ENCODE data around the gene CAMTA1.

CAMTA1 gene

DNA sequence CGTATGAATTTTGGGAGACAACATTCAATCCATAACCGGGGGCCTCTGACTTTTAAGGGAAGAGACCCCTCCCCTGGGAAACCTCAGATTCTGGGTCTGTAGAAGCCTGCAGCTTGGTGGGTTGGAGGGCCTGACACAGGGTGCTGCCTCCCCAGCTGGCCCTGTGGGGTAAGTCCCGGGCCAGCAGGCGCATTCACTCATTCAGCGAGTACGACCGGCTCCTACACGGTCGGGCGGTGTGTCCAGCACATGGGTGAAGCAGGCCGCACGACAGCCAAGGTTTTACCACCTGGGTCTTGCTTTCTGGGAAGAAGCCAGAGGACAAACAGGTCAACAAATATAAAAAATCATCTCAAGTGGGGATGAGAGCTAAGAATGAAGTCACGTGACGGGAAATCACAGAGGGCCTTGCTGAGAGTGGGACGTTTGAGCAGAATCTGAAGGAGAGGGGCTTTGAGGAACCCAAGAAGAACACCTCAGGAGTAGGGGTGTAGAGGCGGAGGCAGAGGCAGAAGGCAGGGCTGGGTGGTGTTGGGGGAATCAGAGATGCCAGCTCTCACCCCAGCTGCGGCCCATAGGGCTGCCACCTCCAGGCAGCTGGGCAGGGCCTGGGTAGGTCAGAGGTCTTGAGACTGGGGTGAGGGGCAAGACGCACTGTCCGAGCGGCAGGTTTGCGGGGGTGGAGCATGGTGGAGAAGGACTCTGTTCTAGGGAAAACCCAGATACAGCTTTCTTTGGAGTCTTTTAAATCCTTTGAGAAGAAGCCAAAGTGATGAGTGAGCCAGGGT, 652.5 kb downstream of the CAMTA1 start:
- DNase-seq (ENCODE audit: low read depth in 2 of 3, low spot score in 2 of 3), result no peak

DNA sequence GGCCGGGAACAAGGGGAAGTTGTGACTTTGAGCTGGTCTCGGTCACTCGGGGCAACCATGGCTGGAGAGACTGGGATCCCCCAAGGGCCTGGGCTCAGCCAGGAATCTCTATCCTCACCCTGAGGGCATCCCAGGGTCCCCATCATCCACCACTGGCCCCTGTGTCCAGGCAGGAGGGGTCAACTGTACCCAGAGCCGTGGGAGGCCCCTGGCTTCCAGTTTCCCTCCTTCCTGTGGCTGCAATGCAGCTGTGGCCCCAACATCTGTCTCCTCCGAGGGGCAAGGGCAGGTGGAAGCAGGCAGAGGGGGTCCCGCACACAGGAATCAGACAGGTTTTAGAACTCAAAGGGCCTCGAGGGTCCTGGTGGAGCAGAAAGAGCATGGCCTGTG, 653.1 kb downstream of the CAMTA1 start:
- DNase-seq (ENCODE audit: low read depth in 2 of 3, low spot score in 2 of 3), result no peak

DNA sequence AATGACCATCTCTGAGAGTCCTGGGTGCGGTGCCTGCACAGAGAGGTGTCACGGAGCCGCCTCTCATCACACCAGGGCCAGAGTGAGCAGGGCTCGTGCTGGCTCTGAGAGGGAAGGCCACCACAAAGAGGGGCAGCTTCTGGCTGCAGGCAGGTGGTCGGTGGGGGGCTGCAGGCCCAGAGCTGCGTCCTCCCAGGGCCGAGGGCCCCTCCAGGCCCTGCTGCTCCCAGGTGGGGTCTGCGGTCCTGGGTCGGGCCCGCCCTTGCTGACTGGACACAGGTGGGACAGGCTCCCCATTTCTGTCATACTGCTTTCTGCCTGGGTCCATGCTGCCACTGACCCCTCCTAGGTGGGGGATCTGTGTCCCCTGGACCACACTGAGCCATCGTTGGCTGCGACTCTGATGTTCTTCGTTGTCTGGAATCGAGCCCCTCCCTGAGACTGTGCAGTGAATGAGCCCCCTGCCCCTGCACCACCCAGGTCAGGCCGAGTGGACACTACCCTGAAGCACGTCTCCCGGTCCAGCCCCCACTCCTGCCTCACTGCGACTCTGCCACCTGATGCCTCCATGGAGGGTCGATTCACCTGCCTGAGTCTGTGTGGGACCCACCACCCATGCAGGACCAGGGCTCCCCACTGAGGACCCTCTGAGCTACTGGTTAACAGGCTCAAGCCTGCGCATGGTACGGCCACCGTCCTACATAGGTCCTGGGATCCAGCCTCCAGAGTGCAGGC, 653.8 kb downstream of the CAMTA1 start:
- DNase-seq (ENCODE audit: low read depth in 2 of 3, low spot score in 2 of 3), result no peak

DNA sequence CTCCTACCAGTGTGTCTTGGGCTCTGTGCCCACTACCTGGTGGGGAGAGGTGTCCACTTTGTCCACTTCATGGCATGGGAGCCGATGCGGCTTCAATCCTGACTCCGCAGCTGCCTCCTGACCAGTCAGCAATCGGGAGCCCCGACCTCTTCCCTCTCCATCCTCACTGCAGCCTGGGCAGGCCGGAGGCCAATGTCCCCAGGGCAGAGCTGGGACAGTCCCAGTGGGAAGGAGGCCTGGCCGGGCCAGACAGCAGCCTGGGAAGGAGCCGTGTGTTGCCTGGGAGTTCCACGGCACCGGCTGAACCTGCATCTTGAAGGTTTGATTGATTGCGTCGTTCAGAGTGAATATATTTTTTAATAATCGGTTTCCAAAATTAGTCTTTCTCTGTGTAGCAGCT, 654.9 kb downstream of the CAMTA1 start:
- no peak for DNase-seq (ENCODE audit: low read depth in 2 of 3, low spot score in 2 of 3)

DNA sequence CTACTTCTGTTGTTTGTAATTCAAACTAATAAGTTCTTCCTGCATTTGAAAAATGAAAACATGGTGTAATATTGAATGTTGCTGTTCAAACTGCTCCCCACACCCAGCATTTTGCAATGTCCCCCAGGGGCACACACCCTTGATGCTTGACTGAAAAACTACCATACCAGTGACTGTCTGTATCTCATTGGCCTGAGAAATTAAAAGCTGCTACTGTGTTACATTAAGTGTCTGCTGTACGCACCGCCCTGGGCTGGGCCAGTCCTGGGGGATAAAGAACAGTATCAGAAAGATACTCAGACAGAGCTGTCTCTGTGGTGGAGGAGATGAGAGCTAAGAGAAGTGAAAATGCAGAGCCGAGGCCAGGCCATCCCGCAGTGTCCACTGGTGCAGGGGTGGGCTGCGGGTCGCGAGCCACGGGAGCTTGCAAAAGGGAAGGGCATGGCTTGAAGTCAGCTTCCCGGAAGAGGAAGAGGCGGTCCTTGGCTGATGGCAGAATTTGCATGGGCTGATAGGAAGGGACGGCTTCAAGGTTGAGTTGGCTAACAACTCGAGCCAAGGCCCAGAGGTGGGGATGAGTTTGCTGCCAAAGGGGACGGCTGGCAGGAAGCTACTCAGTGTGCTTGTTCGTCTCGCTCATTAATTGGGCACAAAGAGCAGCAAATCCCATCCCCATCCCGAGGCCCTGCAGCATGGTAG, 656.0 kb downstream of the CAMTA1 start:
- DNase-seq (ENCODE audit: low read depth in 2 of 3, low spot score in 2 of 3), result no peak

DNA sequence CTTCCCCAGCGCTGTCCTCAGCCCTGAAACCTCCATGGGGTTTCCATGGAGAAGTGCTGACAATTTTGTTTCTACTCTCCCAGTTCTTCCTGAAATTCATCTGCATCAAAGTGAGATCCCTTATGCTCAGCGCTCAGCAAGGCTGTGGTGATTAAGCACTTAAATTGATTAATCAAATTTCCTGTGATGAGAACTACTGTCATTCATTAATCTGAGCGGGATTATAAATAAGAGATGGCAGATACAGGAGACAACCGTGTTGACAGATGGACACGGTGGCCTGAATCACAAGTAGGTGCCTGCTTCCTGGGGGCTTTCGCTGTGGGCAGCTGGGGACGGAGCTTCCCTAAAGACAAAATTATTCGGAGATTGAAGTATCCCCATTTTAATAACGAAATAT, 656.8 kb downstream of the CAMTA1 start:
- no peak for DNase-seq (ENCODE audit: low read depth in 2 of 3, low spot score in 2 of 3)

DNA sequence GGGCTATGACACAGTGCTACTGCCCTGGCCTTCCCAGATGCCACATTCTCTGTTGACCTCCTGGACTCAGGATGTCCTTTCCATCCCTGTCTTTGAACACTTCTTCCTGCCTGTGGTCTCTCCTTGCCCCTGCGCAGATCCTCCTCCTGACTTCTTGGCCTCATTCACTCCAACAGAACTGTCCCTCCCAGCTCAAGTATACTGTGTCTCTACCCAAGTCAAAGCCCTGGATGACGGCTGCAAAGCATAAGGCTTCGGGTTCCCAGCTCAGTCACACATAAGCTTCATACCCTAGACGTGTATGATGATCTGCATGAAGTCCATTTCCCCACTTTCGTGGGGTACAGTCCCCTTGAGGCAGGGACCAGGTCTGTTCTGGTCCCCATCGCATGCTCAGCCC, 657.7 kb downstream of the CAMTA1 start:
- DNase-seq (ENCODE audit: low read depth in 2 of 3, low spot score in 2 of 3), result no peak

DNA sequence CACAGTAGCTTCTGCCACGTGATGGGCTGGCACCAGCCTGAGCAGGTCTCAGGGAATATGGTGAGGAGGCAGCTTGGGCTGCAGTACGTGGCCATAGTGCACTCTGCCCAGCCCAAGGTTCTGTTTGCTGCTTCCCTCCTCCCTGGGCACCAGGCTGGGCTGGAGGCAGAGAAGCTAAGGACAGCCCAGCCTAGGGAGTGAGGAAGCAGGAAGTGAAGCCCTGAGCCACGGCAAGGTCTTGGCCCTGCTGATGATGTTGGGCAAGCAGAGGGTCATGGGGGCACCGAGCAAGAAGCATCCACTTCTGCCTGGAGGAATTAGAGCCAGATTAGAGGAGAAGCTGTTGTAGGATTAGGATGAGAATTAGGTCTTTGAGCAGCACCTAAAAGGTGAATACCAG, 659.1 kb downstream of the CAMTA1 start:
- no peak for DNase-seq (ENCODE audit: low read depth in 2 of 3, low spot score in 2 of 3)

DNA sequence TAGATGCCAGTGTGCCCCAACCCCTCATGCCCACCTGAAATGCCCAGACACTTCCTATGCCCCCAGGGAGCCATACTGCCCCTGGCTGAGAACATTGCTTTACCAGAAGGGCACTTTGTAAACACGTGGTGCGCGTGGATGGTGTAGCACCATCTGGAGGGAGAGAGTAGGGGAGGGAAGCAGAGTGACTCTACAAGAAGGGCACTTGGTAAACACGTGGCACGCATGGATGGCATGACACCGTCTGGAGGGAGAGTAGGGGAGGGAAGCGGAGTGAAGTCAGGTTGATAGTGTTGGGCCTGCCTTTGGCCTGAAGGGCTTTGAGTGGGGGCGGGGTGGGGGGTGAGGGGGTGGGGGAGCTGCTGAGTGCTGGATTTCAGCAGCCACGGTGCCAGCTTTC, 661.8 kb downstream of the CAMTA1 start:
- DNase-seq (ENCODE audit: low read depth in 2 of 3, low spot score in 2 of 3), result no peak

DNA sequence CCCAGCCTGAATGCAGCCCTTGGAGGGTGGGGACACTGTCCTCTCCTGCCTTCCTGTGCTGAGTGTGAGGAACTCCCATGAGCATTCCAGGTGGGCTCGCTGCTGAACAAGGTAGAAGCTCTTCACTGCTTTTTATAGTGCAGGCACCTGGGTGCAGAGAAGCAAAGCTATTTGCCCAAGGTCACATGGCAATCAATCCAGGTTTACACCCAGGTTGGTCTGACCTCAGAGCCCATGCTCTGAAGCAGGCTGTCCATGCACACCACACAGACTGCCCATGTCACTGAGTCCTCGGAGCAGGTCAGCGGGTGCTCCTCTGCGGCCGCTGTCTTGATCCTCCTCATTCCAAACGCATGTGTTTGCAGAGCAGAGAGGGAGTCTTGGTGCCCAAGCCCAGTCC, 662.5 kb downstream of the CAMTA1 start:
- DNase-seq (ENCODE audit: low read depth in 2 of 3, low spot score in 2 of 3), result no peak

DNA sequence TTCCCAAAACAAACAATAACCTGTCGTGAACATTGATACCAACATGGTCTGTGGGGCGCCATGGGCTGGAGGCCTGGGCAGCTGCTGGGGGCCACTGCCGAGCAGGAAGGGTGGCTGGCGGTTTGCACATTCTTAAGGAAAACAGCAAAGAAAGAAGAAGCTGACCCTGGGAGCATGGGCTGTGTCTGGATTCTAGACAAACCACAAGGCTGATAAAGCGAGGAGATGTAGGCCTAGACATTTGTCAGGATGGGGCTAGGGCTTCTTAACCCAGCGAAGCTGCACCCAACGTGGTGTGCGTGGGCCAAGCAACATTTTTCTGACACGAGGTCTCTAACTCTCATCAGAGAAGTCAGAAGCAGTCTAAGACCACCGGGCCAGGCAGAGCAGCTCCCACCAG, 663.7 kb downstream of the CAMTA1 start:
- DNase-seq (ENCODE audit: low read depth in 2 of 3, low spot score in 2 of 3), result no peak

DNA sequence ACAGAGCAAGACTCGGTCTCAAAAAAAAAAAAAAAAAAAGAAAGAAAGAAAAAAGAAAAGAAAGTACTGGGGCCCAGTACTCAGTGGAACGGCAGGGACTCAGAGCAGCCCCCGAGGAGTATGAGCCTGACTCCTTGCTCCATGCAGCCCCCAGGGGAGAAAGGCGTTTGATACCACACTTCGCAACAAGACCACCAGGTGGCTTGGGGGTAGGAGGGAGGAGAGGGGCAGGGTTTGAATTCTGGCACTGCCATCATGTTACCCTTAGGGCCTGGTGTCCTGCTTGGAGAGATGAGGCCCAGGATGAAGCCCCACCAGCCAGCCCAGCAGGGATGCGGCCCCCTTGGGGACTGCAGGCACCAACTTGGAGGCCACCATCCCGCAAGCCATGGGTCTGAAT, 664.5 kb downstream of the CAMTA1 start:
- DNase-seq (ENCODE audit: low read depth in 2 of 3, low spot score in 2 of 3), result no peak

DNA sequence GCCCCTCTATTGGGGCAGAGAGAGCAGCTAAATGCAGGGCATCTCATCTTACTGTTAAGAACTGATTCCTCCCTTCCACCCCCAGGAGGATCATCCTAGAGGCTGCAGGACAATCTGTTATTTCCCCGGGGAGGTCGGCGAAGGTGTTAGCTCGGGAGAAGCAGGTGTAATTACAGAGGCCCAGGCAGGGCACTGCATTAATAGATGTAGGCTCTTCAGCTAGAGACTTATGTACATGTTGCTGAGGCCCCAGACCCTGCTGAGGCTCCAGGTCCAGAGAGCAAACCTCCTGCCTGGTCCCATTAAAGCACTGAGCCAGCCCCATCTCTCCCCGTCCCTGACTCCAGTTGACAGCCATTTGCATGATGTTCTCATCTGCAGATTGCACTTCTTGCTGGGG, 665.6 kb downstream of the CAMTA1 start:
- no peak for DNase-seq (ENCODE audit: low read depth in 2 of 3, low spot score in 2 of 3)

DNA sequence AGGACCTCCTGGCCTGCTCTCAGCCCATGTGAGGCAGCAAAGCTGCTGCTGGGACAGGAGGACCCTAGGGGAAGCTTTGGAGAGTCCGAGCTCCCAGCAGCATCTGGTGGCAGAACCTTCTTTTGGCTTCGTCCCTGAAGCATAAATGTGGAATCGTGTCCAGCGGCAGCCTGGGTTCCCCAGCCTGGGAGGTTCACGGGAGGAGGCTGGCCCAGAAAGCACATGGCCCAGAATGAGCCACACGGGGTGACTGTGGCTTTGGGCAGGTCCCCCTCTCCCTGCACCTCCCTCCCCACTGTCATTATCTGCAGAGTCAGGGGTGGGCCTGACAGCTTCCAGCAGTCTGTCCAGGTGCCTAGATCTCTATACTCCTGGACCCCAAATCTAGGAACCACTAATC, 667.8 kb downstream of the CAMTA1 start:
- no peak for DNase-seq (ENCODE audit: low read depth in 2 of 3, low spot score in 2 of 3)

DNA sequence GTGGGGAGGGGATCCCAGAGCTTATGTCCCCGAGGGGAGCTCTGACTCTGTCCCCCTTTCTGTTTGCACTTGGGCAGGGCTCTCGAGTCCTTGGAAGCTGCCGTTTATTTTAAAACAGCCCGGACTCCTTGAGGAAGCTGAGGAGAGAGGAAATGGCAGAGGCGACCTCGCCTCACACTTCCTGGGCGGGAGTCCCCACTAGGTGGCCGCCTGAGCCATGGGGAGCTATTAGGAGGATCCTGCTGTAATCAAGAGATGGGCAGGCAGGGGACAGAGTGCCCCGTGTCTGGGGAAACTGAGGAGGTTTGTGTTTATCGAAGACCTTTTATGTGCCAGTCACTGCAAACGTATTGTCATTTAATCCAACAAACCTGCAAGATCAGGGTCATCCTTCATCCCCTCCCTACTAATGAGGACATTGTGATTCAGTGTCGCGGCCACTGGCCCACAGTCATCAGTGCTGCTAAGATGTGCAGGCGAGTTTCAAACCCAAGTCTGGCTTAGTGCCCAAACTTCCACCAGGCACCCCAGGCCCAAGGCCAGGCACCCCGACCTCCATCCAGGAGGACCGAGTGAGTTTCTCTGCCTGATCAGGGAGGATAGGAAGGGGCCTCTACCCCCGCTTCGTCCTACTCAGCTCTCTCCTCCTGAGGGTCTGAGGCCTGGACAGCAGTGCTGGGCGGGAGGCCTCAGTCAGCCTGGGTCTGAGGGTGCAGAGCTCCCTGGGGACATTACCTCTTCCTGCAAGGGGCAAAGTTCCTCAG, 669.0 kb downstream of the CAMTA1 start:
- no peak for DNase-seq (ENCODE audit: low read depth in 2 of 3, low spot score in 2 of 3)

DNA sequence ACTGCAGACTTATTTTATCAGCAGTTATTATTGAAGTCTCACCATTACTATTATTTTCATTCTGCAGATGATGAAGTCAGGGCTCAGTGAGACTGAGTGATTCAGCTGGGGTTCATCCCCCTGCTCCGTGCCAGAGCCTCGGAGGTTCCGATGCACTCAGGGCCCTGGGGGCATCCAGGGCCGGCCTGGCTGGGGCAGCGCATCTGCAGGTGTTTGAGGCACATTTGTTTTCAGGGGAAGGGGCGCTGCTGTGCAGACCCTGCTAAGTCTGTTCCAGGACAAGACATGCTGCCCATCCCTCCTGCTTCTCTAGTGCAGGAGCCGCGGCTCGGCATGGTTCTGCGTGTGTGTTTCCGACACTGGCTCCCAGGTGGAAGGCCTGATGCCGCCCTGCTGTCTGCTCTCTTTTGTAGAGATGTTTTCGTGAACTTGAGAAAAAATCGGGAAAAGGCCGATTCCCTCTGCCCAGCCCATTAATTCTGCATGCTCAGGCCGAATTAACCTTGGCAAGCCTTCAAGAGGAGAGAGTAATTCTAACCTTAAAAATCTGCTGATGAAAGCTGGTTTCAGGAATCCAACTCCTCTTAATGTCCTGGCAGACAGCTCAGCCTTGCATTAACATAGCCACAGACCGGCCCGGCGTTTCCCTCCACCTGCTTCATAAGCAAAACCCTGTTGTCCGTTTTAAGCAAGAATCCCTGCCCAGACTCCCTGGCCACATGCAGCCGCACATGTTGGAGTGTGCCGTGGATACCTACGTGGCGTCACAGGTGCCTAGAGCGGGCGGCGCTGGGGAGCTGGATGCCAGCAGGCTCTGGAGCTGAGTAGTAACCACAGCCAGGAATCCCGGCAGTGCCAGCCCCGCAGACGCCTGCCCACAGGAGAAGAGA, 669.9 kb downstream of the CAMTA1 start:
- no peak for DNase-seq (ENCODE audit: low read depth in 2 of 3, low spot score in 2 of 3)

DNA sequence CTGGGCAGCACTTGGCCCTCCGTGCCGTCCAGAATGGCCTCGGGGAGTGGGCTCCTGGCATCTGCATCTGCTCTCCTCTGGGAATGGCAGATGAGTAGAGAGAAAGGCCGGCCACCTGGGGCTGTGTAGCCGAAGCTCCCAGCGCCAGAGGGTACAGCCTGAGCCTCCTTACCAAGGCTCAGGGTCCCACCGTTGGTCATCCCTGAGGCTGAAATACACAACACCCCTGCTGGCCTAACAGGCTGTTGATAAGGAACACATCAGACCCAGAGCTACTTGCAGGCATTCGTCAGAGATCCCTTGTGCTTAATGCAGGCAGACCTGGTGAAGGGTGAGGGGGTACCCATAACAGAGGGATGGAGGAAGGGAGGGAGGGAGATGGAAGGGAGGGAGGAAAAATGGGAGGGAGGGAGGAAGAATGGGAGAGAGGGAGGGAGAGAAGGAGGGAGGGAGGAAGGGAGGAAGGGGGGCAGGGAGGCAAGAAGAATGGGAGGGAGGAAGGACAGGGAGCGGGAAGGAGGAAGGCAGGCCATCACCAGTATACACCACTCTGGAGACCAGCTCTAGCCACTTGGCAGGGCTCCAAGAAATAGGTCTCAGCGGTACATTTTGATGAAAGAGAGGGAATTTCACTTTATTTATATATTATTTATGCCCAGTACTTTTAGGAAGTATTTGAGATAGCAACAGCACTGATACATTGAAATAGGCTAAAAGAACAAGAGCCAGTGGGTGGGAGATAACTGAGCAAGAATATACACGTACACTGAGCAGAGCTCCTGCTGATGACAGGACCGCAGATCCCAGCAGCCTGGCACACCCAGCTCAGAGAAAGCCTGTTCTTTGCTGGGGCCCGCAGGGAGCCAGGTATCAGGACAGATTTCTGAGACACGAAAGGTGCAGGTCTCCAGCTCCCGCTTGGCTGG, 670.8 kb downstream of the CAMTA1 start:
- no peak for DNase-seq (ENCODE audit: low read depth in 2 of 3, low spot score in 2 of 3)

DNA sequence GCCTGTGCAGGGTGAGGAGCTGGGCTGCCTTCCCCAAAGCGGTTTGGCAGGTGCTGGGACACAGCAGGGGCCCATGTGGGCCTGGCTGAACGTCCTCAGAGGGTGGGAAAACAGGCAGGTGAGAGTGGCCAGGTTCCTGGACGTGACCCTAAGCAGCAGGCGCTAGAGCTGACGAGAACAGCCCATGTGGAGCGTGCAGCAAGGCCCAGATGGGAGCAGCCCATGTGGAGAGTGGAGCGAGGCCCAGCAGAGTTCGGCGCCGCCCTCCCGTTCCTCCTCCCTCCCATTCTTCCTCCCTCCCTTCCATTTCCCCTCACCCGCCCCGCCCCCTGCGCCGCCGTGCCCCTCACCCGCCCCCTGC, 671.4 kb downstream of the CAMTA1 start:
- DNase-seq (ENCODE audit: low read depth in 2 of 3, low spot score in 2 of 3), result no peak

DNA sequence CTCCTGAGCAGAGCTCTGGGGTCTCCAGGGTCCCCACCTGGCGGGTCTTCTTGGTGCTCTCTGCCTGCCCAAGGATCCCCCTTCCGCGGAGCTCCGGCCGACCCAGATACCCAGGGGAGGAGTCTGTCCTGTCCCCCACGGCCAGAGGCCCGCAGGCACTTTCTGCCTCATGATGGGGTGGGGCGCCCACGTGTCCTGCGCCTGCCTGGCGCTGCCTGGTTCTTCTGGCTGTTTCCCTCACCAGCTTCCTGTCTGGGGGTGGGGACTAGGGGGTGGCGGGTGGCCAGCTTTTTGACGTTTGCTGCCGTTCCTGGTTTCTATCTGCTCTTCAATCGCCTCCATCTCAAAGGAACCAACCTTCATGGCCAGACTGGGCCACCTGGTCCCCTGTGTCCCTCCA, 672.6 kb downstream of the CAMTA1 start:
- no peak for DNase-seq (ENCODE audit: low read depth in 2 of 3, low spot score in 2 of 3)

DNA sequence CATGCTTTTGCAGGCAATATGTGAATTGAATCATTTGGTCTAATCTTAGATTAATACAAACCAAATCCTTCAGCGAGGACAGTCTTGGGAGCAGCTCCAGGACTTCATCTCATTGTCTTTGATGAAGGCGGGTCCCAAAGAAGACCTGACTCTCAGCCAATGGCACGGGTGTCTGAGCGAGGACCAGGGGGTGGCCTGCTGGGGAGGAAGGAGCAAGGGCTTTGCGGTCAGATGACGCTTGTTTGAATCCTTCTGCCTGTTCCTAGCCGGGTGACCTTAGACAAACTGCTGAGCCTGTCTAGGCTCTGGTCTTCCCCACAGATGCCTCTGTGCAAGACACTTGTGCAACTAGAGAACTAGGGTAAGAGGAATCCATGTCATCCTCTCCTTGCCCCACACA, 673.7 kb downstream of the CAMTA1 start:
- DNase-seq (ENCODE audit: low read depth in 2 of 3, low spot score in 2 of 3), result no peak
